Stimulated activated naive CD8-positive, alpha-beta T cell treated with anti-CD3 and anti-CD28 coated beads, Interleukin-15, Interleukin-2, amounts not matched to agents 100 U/mL and 50 U/mL, for 24 hours (primary cell): Measurements from ENCODE around the gene GPX5.
"Not testable (repeated sequence)": the region's sequence is repeated elsewhere in the genome, so short reads cannot be mapped to it uniquely, and the experiment has no call there.

Source experiments
- ATAC-seq: fragments of 150-1000 bp; cut with Tn5 transposase; one replicate; pipeline ENCODE4 v1.10.0; 2021
- DNase-seq: peaks from one replicate; pipeline ENCODE4 v3.0.0; 2021

Gene GPX5

DNA sequence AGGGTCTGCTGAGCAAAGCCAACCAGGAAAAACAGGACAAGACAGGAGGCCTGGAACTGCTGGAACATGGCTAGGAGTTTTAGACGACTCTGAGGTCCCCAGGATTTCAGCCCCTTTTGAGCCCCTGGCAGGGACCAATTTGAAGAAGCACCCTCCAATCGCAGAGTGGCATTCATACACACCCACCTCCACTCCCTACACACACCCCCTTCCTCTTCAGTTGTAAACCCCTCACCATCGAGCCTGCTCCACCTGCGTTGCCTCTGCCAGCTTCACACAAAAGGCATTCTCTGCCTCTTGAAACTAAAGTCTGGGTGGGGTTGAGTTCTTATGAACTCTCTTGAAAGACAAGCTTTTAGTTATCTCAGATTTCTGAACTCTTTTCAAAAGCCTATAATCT is 10.0 kb upstream of the GPX5 start, which contains the start of gene GPX6:
Gene GPX6, minus strand, starts transcription at position 118 of the 400 bp plus-strand sequence. Its CDS starts 50 bp downstream, at position 68.
- ATAC-seq (no peak), DNase-seq (no peak)

GRCh38 chr6:28517964-28518363 is 7.7 kb upstream of the GPX5 start:
- no peak for ATAC-seq
- no peak for DNase-seq

GRCh38 chr6:28522594-28523240 is 3.0 kb upstream of the GPX5 start:
- no peak for ATAC-seq
- DNase-seq = no peak

DNA sequence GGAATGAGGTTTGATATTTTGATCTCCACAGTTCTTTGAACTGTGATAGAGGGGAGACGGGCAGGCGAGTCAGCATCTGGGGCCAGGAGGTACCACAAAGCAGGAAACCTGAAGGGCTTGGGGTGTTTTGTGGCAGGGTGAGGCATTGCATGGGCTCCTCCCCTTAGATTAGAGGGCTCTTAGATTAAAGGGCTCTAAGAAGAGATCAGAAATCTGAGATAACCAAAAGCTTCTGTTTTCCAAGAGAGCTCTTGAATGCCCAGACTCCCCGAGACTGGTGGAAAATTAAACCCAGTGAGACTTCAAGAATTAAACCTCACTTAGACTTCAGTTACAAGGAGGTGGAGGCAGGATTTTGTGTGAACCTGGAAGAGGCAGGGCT is 2.4 kb upstream of the GPX5 start:
- DNase-seq (peak; percentile 27), ATAC-seq (peak; percentile 92)

GRCh38 chr6:28530777-28531176 is 5.1 kb downstream of the GPX5 start:
- ATAC-seq (no peak), DNase-seq (no peak)

DNA sequence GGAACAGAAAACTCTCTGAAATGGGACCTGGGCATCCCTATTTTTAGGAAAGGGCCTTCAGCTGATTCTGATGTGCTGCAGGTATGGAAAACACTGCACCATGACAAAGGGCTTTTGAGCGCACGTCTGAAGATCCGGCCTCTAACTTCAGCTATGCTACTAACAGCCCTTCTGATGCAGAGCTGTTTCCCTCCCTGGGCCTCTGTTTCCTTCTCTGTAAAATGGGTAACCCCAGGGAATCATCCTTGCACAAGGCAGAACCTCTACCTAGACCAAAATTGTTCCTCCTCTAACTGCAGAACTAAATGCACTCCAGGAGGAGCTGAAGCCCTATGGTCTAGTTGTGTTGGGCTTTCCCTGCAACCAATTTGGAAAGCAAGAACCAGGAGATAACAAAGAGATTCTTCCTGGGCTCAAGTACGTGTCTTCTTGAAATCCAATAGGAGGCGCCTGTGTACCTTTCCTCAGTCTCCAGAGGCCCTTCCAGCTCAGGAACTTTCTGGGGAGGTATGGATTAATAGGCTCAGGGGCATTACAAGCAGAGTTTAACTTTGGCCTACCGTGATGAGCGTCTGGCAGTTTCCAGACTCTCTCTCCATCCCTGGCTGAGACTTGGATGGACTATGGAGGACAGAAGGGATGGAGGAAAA is 5.9 kb downstream of the GPX5 start:
- DNase-seq (no peak), ATAC-seq (no peak)

GRCh38 chr6:28534306-28534705 is 8.6 kb downstream of the GPX5 start:
- no peak for ATAC-seq
- DNase-seq = no peak

- ATAC-seq = no peak
- DNase-seq = no peak
Observed at GRCh38 chr6:28534875-28535274, 9.2 kb downstream of the GPX5 start.

- ATAC-seq = peak; percentile 36
- DNase-seq = no peak
Observed at GRCh38 chr6:28537065-28537464, 11.4 kb downstream of the GPX5 start.

- ATAC-seq (peak; percentile 89), DNase-seq (peak; percentile 38)
Observed at GRCh38 chr6:28537509-28538140, 11.9 kb downstream of the GPX5 start.

GRCh38 chr6:28541996-28542395 is 16.3 kb downstream of the GPX5 start:
- no peak for ATAC-seq
- DNase-seq = no peak

DNA sequence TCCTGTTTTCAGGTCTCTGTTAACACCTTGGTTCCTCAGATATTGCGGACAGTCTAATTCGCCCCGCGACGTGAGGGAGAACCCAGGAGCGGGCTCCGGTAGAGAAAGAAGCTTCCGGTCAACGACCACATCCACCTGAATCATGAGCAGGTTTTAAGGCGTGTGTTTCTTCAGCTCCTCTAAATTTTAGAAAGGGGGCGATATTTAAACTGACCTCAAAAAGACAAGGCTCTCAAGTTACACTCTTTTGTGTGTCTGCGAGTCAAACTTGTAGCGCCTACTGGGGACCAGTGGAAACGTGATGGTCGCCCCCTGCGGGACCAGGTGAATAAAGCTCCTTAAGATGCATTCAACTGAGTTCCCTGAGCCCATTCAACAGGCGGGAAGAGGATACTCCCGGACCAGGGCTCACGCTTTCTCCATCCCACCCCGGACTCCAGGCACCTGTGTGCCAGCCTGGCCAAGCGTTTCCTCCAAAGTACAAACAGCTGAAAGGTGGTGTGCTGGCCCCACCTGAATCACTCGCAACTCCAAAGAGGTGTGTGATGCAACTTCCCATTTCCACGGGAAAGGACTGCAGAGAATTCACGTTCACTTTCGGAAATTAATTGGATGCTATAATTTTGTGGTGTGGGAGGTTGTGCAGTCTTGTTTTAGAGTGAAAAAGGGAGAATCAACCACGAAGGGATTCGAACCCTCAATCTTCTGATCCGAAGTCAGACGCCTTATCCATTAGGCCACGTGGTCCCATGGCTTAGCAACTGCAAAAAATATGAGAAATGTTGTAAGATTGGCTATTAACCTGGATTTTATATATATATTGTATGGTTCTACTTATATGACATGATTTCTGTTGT is 17.0 kb downstream of the GPX5 start:
- DNase-seq (peak; percentile 54), ATAC-seq (peak; percentile 88)

DNA sequence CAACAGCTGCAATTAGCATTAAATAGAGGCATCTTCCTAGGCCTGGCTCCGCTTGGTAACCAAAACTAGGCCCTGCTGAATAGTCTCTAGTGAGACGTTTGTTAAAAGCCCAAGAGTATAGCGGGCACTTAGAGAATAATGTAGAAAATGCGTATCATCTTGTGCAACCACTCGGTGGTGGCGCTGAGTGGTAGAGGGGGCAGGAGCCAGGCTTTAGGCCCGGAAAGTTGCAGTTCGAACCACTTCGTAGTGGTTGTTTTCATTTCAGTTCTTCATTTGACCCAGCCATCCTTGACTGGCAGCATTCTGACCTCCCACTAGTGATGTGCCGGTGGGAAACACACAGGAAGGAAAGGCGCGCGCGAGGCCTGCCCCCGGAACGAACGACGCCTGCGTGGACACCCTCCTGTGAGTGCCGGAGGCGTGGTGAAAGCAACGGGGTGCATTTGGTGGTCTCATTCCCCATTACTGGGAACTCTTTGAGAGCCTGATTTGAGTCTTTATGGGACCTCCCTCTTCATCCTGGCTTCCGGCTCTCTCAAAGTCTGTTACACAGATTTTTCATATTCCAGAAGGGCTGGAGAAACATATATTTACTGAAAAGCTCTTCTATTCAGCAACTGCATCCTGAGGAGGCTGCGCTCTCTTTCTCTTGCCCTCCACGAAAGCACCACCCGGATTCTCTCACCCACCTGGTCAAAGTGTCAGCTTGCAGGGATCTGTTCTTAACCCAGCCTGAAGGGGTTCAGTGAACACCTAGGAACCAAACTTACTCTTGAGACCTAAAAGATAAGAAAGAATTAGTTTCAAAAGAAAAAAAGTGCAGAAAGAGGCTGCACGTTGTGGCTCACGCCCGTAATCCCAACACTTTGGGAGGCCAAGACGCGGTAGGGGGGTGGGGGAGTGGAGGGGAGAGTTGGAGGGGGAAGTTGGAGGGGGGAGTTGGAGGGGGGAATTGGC is 18.2 kb downstream of the GPX5 start:
- ATAC-seq (peak; percentile 38), DNase-seq (peak; percentile 35)

DNA sequence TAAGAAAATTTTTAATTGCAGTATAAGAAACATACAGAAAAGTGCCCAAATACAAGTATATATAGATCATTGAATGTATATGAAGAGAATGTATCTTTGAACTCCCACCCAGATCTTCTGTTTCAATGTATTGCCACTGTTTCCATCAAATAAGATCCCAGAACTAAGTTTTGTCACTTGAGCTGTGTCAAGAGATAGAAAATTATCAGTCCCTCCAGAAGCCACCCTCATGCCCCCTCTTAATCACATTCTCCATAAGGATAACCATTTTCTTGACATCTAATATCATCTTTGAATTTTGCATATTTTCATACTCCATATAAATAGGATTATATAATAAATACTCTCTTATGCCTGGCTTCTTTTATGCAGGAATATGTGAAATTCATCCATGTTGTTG is 20.3 kb downstream of the GPX5 start:
- ATAC-seq = no peak

DNA sequence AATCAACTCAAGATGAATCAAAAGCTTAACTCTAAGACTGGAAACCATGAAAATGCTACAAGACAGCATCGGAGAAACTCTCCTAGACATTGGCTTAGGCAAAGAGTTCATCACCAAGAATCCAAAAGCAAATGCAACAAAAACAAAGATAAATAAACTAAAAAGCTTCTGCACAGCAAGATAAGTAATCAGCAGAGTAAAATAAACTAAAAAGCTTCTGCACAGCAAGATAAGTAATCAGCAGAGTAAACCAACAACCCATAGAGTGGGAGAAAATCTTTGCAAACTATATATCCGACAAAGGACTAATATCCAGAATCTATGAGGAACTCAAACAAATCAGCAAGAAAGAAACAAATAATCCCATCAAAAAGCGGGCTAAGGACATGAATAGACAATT is 21.3 kb downstream of the GPX5 start:
- not testable (repeated sequence) for ATAC-seq

More for the DNA sequence above, 20.3 kb downstream of the GPX5 start:
- DNase-seq = no peak

DNA sequence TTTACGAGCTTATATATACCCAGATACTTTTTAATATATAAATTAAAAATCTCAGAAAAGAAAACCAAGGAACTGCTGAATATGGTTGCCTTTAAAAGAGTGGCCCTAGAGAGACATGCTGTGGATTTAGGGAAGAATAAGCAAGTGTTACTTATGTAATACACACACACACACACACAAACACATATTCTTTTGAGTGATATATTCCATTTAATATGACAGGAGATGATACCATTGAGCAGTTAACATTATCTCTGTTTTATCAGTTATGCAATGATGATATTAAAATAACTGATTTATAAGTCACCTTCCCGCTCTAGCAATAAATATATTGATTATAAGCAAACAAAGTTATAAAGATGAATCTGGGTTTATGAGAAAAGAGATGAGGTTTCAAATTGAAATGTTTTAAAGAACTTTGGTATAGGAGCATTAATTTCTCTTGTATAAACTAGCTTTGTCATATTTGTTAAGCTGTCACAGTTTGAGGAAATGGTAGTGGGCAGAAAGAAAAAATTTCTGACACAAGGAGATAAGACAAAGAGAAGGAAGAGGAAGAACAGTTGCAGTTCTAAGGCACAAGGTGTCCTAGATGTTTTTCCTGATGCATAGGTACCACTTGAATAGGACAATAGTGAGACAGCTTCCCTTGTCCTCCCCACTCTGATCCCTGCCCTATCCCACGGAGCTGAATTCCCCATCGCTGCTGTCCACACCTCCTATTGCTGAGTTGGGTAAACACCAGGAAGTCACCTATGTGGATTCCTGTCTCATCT is 26.4 kb downstream of the GPX5 start:
- ATAC-seq (no peak), DNase-seq (no peak)

More for the DNA sequence above, 21.3 kb downstream of the GPX5 start:
- not testable (repeated sequence) for DNase-seq

DNA sequence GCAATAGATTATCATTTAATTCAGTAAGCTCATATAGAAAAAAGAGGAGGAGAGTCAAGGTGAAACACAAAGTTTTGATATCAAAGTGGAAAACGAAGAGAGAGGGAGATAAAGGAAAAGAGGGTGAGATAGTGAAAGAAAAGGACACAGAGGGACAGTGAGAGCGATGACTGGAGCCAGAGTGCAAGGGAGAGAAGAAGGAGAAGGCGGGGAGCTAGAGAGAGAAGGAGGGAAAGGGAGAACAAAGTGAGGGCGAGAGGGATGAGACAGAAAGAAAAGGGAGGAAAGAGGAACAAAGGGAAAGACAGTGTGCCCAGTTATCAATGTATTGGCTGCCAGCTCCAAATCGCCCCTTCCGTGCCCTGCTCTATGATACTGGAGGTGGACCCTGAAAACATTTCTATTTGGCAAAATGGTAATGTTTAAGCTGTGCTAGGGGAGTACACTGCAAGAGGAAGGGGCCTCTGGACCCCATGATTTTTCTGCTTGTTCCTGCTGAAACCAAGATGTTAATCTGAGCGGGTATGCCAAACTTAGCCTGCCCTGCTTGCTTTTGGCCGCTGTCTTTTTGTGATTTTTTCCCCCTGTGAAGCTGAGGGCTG is 27.8 kb downstream of the GPX5 start:
- ATAC-seq = no peak

DNA sequence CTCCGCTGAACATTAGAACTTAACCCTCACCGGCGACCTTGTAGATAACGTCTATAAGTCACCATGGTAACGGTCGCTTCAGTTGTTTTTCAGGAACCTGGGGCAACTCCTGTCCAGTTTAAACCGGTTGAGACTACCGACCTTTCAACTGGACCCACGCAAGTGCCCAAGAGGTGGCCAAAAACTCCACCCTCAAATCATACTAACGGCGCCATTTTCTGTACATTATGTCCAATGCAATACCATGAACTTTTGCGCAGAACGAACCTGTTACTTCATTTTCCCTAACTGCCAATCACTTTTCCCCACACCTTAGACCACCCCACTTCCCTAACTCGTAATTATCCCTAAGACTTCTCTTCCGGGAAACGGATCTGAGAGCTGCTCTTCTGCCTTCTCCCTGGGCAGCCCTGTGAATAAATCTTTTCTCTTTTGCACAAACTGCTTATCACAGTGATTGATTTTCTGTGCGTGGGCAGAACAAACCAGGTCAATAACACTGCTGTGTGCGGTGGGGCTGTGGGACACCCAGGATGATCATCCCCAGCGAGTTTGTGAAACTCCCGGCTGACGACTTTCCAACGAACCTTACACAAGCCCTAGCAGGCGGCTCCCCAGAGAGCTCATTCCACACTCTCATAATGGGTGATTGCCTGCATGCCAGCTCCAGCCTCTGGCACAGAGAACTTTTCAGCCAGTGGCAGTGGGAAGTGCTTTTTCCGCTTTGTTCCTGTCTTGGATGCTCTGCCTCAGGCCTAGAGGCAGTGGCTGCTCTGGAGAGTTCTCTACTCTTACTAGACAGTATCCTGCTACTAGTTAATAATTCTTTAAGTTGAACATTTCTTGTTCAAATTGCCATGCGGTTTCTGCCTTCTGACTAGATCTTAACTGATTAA is 28.6 kb downstream of the GPX5 start:
- ATAC-seq = no peak
- no peak for DNase-seq

More for the DNA sequence above, 27.8 kb downstream of the GPX5 start:
- DNase-seq = no peak

DNA sequence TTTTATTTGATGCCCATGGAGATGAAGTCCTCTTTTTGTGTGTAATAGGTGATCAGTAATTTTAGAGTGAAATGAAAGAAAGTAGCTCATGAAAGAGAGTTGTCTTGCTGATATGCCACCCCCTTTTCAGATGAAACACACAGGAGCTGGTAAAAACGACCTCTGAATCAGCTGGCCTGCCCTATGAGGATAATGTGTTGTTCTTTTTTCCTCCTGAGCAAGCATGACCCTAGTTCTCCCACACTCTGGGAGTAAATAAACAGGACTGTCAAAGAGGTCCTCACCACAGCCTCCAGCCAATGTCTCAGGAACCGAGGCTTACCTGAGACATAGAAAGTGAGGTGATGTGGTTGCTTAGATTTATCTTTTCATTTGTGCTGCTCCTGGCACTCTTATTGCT is 29.5 kb downstream of the GPX5 start:
- DNase-seq = no peak

More for the DNA sequence above, 29.5 kb downstream of the GPX5 start:
- ATAC-seq = no peak
